ENCODE results near the gene ZFHX3. TPM values are rescaled to one million over a fixed set of nuclear protein-coding genes. Genes with fewer than 3 reads are reported as not detected.

Gene ZFHX3
- total and polyA plus RNA-seq, 2 experiments from 2014 or later, result 2.8 to 3.9 TPM

- no peak for DNase-seq
- 97 to 99% methylated on average over 17 to 18 of the region's 18 CpGs for WGBS, 2 experiments (ENCODE audit: low coverage in 1 of 2, low lambda C conversion rate in 2 of 2, missing lambda C conversion rate in 2 of 2)
- no peaks in the 10 kb centered on the region for H3K27me3 ChIP-seq (replicated peaks; ENCODE audit: insufficient read depth)
- no peaks in the 10 kb centered on the region for H3K4me1 ChIP-seq (ENCODE audit: insufficient read depth)
- no peak for TF ChIP-seq EZH2 (IDR thresholded peaks at IDR 0.05; ENCODE audit: insufficient read depth, poor library complexity, severe bottlenecking)
- no peak for TF ChIP-seq EZH2phosphoT487 (IDR thresholded peaks at IDR 0.05; ENCODE audit: insufficient read depth, low read depth)
- H3K4me3 ChIP-seq, result no peak overlapping the region
- no peaks in the 10 kb centered on the region for H3K9me2 ChIP-seq (ENCODE audit: insufficient read depth)
- no peak overlapping the region for H3K9ac ChIP-seq
- in situ Hi-C loops (cut with MboI), result no loop called here
- no peak overlapping the region for H3K4me2 ChIP-seq (ENCODE audit: unreplicated experiment)
- no peaks in the 10 kb centered on the region for H3F3A ChIP-seq (ENCODE audit: insufficient read depth)
- peaks cover 5% of the 10 kb centered on the region; the same call in 1 of the 2 replicates for H4K20me1 ChIP-seq (ENCODE audit: insufficient read depth)
- H3K27ac ChIP-seq, result no peak overlapping the region
- peaks cover 17% of the 10 kb centered on the region; the same call in 1 of the 2 replicates for H3K36me3 ChIP-seq (ENCODE audit: low read depth)
- H2AFZ ChIP-seq, result no peak overlapping the region
- no peaks in the 10 kb centered on the region for H3K9me3 ChIP-seq (ENCODE audit: low read depth)
- H3K79me2 ChIP-seq (ENCODE audit: insufficient read depth), result peaks cover 67% of the 10 kb centered on the region
Observed at GRCh38 chr16:72958522-72959076, 89.3 kb downstream of the ZFHX3 start.

- no peaks in the 10 kb centered on the region for H3K4me1 ChIP-seq (ENCODE audit: insufficient read depth)
- H3K4me2 ChIP-seq (ENCODE audit: unreplicated experiment), result no peak overlapping the region
- in situ Hi-C loops (cut with MboI), result no loop called here
- H3K36me3 ChIP-seq (ENCODE audit: low read depth), result peaks cover 17% of the 10 kb centered on the region; the same call in 1 of the 2 replicates
- H3F3A ChIP-seq (ENCODE audit: insufficient read depth), result 0 out of 2 replicates have a peak, but pooled peaks cover 4% of the 10 kb centered on the region
- no peak overlapping the region for H2AFZ ChIP-seq
- TF ChIP-seq EZH2 (IDR thresholded peaks at IDR 0.05; ENCODE audit: insufficient read depth, poor library complexity, severe bottlenecking), result no peak
- TF ChIP-seq EZH2phosphoT487 (IDR thresholded peaks at IDR 0.05; ENCODE audit: insufficient read depth, low read depth), result no peak
- no peak overlapping the region for H3K4me3 ChIP-seq
- no peaks in the 10 kb centered on the region for H3K27me3 ChIP-seq (replicated peaks; ENCODE audit: insufficient read depth)
- whole genome bisulfite sequencing, 2 experiments (ENCODE audit: low coverage in 1 of 2, low lambda C conversion rate in 2 of 2, missing lambda C conversion rate in 2 of 2), result 96 to 98% methylated on average over 40 to 50 of the region's 50 CpGs
- H3K79me2 ChIP-seq (ENCODE audit: insufficient read depth), result peaks cover 68% of the 10 kb centered on the region
- no peaks in the 10 kb centered on the region for H3K9me2 ChIP-seq (ENCODE audit: insufficient read depth)
- no peak overlapping the region for H3K27ac ChIP-seq
- no peak overlapping the region for H3K9ac ChIP-seq
- H4K20me1 ChIP-seq (ENCODE audit: insufficient read depth), result no peaks in the 10 kb centered on the region
- no peaks in the 10 kb centered on the region for H3K9me3 ChIP-seq (ENCODE audit: low read depth)
- no peak for DNase-seq
Observed at GRCh38 chr16:72957303-72958277, 90.3 kb downstream of the ZFHX3 start.

- Histone ChIP-seq H3K9ac (no peak overlapping the region), H3K4me2 (ENCODE audit: unreplicated experiment) (no peak overlapping the region), H3K27me3 (replicated peaks; ENCODE audit: insufficient read depth) (no peaks in the 10 kb centered on the region), H3K79me2 (ENCODE audit: insufficient read depth) (peaks cover 68% of the 10 kb centered on the region), H3K9me2 (ENCODE audit: insufficient read depth) (no peaks in the 10 kb centered on the region), H2AFZ (no peak overlapping the region), H3K9me3 (ENCODE audit: low read depth) (no peaks in the 10 kb centered on the region), H3K4me3 (no peak overlapping the region), H3F3A (ENCODE audit: insufficient read depth) (0 out of 2 replicates have a peak, but pooled peaks cover 4% of the 10 kb centered on the region), H3K36me3 (ENCODE audit: low read depth) (peaks cover 17% of the 10 kb centered on the region; the same call in 1 of the 2 replicates), H3K4me1 (ENCODE audit: insufficient read depth) (no peaks in the 10 kb centered on the region), H3K27ac (no peak overlapping the region), H4K20me1 (ENCODE audit: insufficient read depth) (no peaks in the 10 kb centered on the region)
- TF ChIP-seq EZH2phosphoT487 (IDR thresholded peaks at IDR 0.05; ENCODE audit: insufficient read depth, low read depth) (no peak), EZH2 (IDR thresholded peaks at IDR 0.05; ENCODE audit: insufficient read depth, poor library complexity, severe bottlenecking) (no peak)
- WGBS, 2 experiments (ENCODE audit: low coverage in 1 of 2, low lambda C conversion rate in 2 of 2, missing lambda C conversion rate in 2 of 2), result 65 to 66% methylated on average over 14 of the region's 14 CpGs
- no peak for DNase-seq
- in situ Hi-C loops (cut with MboI), result no loop called here
Observed at GRCh38 chr16:72956124-72957064, 91.5 kb downstream of the ZFHX3 start.

Data from GM23248 (cell line).